GM21390 (cell line): ENCODE results near the gene SRMS.
A peak's percentile ranks its signal among the peaks of the same experiment; 100 is the strongest.
"Not testable (repeated sequence)": the region's sequence is repeated elsewhere in the genome, so short reads cannot be mapped to it uniquely, and the experiment has no call there.

Experiments
- ATAC-seq: cut with Tn5 transposase; IDR thresholded peaks from one replicate; pipeline ENCODE4 v1.9.1; 2021; ENCODE audit not compliant: unreplicated experiment

The SRMS gene

DNA sequence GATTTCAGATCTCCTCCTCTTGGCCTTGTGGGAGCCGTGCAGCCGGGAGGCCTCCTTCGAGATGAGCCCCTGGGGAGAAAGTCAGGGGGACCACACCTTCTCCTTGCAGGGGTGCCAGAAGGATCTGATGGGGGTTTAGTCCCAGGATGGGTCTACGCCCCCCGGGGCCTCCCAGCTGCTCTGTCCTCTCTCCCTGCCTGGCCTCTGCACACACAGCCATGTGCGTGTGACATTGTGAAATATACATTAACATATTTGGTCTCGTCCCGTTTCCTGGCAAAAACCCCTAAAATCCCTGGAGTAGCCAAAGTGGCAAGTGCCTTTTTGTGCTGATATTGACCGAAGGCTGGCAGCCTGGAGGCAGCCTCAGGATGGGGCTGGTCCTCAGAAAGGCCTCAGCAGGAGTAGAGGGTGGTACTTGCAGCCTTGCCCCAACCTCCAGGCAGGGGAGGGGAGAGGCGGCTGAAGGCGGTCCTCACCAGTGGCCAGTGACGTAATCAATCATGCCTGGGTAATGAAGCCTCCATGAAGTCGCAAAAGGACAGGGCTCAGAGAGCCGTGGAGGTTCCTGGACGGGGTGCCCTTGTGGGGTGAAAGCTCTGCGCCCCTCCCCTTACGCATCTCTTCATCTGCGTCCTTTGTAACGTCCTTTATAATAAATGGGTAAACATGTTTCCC lies 31.6 kb upstream of the SRMS start:
- no peak for ATAC-seq

DNA sequence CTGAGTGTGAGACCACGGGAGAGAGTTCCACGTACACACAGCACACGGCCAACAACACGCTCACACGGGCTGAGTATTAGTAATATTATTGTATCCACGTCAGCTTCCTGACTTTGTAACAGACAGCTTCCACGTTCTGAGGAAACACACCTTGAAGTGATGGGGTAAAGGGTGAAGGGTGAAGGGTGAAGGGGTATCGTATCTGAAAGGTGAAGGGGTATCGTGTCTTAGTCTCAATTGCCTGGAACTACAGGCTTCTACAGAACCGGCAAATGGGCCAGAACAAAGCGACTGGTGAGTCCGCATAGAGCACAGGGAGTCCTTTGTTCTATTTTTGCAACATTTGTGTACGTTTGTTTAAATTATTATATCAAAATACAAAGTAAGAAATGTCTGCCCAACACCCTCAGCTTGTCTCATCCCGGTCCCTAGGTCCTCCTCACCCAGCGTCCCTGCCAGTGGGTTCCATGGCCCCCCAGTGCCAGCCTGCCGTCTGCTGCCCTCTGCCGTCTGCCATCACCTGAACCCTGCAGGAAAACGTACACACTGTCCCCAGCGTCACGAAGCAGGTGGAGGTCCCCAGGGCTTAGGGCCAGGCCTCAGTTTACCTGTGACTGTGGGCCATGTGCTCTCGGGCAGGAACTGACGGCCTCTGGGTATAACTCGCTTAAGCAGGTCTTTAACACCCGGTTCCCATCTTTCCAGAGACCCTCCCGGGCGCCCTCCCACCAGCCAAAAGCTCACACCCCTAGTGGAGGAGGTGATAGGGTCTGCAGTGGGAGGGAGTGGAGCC lies 30.9 kb upstream of the SRMS start:
- no peak for ATAC-seq

DNA sequence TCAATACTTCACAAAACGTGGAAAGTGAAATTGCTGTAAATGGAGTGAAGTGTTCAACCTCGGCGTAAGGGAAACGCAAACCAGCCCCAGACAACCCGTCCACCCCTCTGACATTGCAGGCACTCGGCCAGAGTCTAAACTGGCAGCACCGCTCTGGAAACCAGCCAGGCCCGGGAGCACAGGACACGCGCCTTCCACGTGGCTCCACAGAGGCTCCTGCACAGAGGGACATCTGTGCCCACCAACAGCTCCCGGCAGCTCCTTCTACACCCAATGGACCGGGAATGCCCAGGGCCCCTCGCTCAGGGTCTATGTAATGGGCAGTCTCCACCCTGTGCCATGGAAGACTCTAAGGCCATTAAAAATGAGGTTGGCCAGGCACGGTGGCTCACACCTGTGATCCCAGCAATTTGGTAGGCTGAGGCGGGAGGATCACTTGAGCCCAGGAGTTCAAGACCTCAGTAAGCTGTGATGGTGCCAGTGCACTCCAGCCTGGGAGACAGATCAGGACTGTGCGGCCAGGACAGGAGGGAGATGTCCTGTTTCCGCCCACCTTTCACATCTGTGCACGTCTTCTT lies 29.9 kb upstream of the SRMS start:
- ATAC-seq: no peak

DNA sequence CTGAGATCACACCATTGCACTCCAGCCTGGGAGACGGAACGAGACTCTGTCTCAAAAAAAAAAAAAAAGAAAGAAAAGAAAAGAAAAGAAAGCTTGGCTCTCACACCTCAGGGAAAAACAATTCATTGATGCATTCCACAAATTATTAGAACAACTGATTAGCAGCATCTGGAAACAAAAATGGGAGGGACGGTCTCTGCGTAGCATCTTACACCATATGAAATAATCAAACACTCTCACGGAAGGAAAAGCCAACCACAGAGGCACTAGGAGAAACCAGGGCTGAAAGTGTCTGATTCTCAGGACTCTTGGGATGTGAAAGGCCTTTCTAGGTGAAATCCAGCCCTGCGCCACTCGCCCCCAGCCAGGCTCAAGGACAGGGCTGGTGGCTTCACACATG lies 28.8 kb upstream of the SRMS start:
- no peak for ATAC-seq

DNA sequence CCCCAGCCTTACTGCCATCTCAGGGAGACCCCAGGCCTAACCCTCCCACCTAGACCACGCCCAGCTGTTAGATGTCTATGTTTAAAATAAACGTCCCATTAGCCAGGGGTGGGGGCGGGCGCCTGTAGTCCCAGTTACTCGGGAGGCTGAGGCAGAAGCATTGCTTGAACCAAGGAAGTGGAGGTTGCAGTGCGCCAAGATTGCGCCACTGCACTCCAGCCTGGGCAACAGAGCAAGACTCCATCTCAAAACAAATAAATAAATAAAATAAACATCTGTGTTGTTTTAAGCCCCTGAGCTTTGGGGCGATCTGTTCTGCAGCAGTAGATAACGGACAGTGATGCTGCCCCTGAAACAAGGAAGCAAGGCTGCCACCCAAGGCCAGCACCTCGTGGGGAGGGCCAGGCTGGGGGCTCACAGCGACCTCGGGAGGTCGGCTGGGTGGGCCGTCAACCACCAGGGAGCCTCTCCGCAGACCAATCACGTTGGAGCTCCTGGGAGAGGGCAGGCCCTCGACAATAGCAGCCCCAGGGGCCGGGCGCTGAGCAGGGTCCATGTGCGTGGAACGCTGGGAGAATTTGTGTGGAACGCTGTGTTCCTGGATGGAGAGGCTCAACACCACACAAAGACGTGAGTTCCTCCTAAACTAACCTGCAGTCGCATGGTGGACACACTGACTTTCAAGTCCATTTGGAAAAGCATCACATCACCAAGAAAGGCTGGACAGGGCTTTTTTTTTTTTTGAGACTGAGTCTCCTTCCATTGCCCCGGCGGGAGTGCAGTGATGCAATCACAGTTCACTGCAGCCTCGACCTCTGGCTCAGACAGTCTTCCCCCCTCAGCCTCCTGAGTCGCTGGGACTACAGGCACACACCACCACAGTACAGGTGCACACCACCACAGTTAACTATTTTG lies 27.5 kb upstream of the SRMS start:
- ATAC-seq: no peak

DNA sequence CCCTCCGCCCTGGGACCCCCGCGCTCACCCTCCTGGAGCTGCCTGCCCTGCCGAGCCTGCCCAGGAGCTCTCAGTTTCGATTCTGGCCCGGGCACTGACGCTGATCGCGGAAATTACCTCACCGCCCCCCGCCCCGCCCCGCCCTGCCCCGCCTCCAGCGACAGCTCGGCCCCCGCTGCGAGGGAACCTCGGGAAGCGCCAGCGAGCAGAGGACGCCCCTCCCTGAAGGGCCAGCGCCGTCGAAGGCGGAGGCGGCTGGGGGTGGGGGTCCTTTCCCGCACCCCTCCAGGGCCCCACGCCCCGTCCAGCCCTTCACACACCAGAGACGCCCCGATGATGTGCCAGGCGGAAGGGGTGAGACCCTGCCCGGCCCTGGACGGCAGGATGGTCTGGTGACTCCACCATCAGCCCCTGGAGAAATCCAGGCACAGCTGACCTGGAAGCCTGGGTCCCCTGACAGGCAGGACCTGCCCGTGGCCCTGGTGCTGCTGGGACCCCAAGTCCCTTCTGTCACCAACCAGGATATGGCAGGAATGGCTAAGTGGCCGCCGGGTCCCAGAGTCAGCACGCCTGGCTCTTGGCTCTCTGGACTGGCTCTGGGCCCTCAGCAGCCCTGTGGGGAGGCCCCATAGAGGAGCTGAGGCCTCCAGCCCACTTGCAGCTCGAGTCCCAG lies 26.7 kb upstream of the SRMS start, which contains the start of gene HELZ2:
TSS of gene HELZ2 (minus strand) at position 84 of the 673 bp plus-strand sequence. CDS start 1,854 bp downstream, outside the sequence.
- ATAC-seq: peak; percentile 54

DNA sequence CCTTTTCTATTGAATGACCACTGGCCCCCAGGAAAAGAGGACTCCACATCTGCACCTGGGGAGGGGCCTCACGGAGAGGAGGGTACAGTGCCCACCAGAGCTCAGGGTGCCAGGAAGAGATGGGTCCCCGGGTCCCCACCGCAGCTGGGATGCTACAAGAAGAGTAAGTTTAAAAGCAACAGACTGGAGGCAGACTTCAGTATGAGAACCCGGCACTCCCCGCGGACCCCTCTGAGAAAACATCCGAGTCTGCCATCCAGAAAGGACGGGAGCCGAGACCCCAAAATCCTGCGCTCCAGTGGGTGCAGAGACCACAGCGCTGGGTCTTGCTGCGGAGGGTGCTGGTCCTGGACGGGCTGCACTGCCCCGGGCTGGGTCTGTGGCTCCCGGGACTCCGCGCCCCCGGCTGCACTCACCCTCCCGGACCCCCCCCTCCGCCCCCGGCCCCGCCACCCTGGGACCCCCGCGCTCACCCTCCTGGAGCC lies 26.1 kb upstream of the SRMS start:
- no peak for ATAC-seq

DNA sequence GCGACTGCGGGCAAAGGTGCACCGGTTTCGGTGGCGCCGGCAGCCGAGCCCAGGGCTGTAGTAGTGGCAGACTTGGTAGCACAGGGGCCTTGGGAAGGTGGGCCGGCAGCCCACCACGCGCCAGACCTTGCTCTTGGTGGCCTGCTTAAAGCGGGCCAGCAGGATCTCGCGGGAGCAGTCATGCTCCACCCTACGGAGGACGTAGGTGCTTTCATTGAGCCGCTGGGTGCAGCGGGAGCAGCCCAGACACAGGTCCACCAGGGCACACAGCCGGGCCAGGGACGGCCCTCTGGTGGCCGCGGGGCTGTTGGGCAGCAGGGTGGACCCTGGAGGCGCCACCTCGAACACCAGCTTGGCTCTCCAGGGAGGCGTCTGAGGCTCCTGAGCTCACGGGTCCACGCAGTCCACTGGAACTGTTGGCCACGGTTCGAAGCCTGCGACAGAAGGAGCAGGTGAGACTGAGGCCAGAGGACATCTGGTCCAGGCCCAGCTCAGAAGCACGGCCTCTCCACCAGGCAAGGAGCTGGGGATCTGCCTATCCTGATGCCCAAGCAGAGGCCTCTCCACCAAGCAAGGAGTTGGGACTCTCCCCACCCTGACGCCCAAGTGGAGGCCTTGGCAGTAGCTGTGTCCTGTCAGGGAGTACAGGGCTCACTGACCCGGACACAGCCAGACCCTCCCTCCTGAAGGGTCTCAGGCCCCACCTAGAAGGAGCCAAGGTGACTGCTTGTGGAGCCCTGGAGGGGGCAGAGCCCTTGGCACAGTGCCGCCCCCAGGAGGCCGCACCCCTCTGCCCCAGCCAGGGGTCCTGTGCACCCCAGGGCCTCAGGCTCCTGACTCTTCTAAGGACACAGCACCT lies 25.5 kb upstream of the SRMS start:
- ATAC-seq: no peak

DNA sequence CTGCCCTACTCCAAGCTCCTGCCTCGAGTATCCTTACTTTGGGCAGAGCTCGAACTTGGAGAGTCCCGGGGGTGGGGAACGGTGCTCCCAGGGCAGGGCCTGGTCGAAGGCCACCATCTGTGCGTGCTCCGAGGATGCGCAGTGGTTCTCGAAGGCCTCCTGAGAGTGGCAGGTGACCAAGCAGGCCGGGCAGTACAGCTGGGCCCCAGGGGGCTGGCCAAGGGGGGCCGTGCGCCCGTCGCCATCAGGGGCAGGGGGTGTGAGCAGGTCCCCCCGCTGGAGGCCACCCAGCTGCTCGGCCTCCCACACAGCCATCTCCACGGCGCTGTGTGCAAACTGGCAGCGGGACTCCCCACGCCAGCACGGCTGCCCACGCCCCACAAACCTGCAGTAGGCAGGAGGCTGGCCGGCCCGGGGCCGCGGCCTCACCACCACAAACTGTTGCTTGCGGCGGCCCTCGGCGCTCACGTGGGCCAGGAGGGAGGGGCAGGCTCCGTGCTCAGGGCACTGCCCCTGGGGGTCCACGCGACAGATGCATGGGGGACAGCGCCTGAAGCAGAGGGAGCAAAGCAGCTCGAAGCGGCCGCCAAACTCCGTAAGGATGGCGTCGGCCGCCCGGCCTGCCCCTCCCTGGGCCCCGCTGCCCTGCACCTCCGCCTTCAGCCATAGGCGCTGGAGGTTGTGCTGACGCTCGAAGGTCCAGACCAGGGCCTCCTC lies 24.7 kb upstream of the SRMS start:
- no peak for ATAC-seq

DNA sequence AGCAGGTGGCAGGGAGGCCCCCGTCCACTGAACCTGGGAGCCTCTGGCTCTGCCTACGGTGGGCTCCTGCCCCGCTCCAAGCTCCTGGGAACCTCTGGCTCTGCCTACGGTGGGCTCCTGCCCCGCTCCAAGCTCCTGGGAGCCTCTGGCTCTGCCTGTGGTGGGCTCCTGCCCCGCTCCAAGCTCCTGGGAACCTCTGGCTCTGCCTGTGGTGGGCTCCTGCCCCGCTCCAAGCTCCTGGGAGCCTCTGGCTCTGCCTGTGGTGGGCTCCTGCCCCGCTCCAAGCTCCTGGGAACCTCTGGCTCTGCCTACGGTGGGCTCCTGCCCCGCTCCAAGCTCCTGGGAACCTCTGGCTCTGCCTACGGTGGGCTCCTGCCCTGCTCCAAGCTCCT lies 23.5 kb upstream of the SRMS start:
- ATAC-seq: not testable (repeated sequence)

DNA sequence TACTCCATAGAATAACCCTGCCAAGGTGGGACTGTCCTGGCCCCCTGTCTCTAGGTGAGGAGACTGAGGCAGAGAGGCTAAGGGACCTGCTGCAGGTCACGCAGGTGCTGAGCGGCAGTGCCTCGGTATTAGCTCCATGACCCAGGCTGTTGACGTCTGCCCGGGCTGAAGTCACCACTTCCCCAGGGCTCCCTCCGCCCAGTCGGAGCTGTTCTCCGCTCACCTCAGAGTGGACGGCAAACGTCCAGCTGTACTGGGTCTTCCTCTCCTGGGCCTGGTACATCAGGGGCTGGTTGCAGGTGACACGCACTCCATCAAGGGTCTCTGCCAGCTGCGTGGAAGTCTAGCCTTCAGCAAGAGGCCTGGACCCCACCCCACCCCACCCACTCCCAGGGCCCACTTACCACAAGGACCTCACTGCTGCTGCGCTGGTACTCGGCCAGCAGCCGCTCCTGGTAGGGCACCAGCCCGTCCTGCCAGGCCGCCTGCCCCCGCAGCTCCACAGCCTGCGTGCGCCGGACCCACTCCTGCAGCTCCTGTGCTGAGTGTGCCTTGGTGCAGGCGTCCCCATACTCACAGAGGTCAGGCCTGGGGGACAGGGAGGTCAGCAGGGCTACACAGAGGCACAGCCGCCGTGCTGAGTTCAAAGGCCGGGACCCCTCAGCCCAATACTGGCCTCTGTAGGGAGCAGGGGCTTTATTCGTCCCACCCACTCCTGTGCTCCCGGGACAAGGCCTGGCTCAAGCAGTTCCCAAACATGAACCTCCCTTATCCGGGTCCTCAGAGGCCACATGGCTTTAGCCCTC lies 22.9 kb upstream of the SRMS start:
- ATAC-seq: no peak

DNA sequence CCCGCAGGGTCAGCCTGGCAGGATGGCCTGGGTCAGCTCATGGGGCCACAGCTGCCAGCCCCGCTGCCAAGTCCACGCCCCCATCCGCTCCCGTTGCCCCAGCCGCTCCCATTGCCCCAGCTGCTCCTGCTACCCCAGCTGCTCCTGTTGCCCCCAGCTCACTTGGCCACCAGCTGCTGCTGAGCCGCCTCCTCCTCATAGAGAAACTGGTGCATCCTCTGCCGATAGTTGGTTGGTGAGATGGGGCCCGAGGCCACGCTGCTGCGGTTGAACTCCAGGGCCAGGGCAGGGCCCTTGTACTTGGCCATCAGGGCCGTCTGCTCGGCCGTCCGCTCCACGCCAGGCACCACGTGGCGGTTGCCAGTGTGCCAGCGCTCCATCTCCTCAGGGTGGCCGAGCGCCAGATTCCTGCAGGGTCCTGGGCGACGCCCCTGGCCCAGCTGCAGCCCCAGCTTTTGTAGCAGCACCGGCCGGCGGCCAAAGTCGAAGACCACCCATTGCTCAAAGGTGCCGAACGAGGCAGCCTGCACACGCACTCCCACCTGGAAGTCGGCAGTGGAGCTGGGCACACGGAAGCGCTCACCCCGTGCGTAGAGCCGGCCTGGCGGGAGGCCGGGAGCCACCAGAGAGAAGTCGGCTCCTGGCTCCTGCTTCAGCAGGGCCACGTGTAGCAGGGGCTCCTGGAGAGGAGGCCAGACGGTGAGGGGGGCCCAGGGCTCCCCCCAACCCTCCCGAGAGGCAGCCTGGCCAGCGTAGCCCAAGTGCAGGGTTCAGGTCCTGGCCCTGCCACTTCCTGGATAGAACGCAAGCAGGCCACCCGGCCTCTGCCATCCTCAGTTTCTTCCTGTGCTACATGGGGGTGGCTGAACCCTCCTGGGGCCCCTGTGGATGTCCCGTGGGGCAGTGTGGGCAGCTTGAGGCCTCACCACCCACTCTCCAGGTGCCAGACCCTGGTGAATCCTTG lies 21.7 kb upstream of the SRMS start:
- no peak for ATAC-seq

DNA sequence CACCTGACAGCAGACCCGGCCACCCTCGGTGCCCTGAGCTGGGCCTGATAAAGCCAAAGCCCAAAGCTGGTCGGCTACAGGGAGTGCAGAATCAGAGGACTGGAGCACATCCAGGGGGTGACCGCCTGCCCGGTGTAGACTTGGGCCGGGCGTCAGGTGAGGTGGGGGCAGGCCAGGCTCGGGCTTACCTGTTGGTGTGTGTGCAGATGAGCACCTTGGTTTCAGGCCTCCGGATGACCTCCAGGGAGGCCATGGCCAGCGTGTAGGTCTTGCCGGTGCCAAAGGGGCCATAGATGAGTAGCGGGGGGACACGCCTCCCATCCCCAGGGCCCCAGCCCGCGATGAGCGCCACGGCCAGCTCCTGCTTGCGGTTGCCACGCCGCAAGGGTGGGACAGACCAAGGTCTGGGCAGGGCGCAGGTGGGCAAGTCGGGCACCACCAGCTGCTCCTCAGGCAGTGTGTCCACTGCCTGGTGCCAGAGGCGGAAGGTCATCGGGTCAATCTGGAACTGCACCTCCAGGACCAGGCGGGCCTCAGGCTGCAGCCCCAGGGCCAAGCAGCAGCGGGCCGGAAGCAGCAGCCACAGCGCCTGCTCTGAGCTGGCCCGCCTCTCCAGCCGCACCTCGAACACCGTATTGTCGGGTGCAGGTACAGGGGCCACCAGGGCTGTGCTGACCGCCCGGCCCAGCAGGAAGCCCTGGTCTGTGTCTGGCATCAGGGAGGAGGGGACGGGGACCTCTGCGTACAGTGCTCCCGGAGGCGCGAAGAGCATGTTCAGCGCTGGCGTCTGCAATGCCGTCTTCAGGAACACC lies 20.8 kb upstream of the SRMS start:
- no peak for ATAC-seq

DNA sequence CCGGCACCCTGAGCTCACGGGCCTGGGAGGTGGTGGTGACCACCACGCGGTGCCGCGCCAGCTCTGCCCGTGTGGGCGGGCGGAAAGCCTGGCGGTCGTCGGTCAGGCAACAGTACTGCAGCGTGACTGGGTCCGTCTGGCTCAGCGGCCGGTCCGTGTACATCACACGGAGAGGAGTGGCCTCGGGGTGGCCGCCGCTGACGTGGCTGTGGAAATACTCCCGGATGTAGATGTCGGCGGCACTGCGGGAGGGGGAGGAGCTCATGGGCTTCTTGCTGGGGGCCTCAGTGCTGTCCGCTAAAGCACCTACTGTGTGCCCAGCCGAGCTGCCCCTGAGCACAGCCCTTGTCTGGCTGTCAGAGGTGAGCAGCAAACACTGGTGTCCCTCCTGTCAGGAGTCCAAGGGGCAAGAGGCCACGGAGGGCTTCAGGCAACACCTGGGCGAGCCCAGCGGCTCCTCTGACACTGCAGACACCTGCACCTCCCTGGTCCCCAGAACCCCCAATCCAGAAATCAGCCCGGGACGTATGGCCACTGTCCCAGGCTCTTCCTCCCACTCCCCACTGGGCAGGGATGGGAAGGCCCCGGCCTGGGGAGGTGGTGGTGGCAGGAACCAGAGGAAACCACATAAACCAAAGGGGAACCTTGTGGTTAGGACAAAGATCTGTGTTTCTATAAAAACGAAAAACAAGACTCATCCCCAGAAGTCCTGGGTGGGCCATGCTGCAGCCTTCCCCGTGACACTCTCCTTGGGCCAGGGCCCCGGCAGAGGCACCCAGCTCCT lies 20.0 kb upstream of the SRMS start:
- ATAC-seq: peak; percentile 65

DNA sequence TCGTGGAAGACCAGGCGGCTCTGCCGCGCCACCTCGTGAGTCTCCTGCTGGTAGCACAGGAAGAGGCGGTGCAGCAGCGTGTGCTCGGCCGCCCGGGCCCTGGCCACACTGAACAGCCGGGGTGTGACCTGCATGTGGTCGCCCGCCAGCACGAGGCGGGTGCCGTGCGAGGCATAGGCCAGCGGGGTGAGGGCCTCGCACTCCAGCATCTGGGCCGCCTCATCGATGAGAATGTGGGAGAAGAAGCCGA lies 19.5 kb upstream of the SRMS start:
- ATAC-seq: no peak
